NCI-H510A treated with DMSO at 0.1 percent for 48 hours (cell line): ENCODE results near the gene FASN.

Experiments
- DNase-seq: peaks from one replicate; lab custom pipeline; 2025; lab: John Stamatoyannopoulos, UW

FASN gene

DNA sequence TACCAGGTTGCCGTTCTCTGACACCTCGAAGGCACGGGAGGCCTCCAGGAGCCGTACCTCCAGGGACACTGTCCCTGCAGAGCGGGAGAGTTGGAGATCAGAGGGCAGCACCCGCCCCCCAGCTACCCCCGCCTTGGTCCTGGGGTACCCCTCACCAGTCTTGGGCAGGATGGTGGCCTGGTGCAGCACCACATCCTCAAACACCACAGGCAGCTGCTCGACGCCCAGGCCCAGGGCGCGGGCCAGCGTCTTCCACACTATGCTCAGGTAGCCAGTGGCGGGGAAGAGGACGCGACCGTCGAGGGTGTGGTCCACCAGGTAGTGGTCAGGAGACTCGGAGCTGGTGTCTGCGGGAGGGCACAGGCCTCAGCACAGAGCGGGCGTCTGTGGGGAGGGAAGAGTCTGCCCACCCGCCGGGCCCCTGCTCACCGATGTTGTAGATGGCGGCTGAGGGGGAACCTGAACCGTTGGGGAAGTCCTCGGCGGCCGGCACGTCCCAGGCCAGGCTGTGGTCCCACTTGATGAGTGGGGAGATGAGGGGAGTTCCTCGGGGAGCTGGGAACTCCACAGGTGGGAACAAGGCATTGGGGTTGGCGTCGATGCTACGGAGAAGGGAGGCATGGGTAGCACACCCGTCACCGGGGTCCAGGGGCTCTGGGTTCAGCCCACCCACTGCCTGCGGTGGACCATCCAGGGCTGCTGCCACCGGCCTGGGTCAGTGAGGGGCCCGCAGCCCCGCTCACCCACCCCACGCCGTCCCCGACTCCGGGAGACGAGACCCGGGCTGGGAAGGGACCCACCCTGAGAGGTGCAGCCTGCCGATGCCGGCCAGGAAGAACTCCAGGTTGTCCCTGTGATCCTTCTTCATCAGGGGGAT, 9.8 kb downstream of the FASN start:
- DNase-seq = no peak

DNA sequence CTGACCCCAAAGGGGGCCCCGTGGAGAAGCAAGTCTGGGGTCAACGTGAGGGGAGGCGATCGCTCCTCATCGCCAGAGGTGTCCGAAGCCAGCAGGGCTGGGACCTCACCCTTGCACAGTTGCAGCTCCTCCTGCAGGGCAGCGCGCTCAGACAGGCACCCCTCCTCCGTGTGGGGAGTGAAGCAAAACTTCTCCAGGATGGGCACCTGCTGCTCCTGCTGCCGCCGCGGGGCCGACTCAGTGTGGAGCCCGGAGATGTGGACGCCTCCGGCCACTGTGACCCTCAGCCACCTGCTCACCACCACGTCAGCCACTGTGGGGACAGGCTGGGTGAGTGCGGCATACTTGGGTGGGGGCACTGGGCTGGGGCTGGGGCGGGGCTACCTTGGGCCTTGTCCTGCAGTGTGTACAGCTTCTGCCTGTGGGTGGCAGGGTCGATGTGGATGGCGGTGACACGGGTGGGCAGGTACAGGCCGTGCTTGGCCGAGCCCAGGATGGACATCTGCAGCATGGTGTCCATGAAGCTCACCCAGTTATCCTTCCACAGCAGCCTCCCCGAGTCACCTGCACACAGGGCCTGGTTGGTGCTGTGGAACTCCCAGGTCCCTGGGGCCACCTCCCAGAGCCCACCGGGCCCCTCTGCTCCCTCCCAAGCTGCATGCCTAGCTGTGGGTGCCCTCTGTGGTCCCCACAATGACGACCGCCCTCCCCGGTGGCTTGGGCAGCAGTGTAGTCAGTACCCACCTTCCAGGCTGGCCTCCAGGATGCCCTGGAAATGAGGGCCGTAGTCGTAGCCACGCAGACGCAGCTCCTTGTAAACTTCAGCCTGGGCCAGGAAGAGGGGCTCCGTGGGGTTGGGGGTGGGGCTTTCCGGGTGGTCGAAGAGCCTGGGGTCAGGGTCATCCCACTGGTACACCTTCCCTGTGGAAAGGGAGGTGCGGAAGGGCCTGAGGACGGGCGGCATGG, 10.8 kb downstream of the FASN start:
- no peak for DNase-seq

DNA sequence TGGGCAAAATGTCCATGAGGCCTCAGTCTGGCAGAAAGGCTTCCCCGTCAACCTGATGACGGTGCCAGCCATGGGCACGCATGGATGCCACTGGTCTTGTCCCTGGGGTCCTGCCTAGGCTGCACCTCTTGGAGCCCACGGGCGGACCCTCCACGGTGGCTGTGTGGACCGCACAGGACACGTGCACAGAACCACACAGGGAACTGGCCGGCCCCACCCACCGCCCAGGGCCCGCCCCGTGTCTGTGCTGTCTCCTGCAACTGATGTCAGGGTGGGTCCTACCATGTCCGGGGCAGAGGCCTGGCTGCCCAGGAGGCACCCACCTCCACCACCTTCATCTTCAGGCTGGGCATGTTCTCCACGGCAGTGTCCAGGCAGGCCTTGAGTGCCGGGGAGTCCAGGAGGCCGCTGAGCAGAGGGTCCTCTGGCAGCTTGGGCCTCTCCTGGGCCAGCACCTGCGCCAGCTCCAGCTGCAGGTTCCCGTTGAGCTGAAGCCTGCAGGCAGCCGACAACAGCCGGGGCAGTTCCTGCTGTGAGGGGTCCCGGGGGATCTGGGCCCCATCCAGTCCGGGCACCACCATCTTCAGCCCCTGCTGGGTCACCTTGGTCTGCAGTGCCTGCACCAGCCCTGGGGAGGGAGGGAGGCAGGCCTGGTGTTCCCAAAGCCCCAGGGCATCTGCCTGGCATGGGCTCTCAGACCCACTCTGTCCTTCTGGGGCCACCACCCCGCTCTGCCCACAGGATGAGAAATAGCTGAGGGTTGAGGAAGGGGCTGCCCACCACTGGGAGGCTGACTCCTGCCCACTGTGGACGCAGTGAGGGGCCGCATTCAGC, 11.9 kb downstream of the FASN start:
- no peak for DNase-seq

DNA sequence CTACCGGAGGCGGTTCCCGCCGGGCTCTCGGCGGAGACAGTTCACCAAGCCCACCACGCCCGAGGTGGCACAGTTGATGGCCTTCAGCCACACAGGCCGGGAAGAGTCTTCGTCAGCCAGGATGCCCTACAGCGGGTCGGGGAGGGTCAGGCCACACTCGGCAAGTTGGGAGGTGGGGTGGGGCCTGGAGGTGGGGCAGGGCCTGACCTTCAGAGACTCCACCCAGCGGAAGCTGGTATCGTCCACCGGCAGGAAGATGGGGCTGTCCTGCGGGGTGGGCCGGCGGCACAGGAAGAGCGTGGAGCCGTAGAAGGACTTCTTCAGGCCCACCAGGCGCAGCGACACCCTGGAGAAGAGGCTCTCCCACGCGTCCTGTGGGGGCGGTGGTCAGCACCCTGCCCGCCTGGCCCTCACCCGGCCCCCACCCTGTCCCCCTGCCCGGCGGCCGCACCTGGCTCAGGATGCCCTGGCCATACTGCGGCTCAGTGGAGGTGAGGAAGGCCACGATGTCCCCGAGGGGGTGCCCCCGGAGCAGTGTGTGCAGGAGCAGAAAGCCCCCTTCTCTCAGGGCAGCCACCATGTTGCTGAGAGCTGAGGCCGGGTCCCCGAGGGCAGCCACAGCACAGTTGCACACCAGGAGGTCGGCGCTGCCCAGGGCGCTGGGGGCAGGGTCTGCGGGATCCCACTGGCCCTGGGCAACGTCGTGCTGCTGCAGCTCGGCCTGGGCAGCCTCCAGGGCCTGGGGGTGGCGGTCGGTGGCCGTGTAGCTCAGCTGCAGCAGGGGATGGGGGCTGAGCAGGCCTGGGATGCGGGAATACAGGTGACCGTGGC, 12.8 kb downstream of the FASN start:
- DNase-seq = no peak

DNA sequence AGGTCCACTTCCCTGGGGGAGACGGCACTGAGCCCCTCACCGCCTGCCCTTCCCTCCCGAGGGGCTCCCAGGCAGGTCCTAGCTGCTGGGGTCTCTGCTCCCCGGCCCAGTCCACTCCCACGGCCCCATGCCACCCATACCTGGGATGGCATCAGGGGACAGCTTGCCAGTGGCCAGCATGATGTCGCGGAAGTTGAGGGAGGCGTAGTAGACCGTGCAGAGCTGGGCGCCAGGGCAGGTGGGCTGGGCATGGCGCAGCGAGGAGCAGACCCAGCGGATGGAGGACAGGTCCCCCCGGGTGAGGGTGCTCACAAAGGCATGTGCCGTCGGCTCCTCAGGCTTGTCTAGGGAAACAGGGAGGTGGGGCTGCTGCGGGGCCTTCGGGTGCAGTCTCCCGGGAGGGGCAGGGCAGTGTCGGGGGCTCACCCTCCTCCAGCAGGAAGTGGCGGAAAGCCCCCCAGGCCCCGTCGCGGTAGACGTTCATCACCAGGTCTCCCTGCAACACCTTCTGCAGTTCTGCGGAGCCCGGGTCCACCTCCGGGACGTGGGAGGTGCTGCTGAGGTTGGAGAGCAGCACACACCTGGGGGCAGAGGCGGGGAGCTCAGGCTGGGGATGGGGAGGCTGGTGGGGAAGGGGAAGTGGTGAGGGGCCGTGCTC, 13.5 kb downstream of the FASN start:
- no peak for DNase-seq

DNA sequence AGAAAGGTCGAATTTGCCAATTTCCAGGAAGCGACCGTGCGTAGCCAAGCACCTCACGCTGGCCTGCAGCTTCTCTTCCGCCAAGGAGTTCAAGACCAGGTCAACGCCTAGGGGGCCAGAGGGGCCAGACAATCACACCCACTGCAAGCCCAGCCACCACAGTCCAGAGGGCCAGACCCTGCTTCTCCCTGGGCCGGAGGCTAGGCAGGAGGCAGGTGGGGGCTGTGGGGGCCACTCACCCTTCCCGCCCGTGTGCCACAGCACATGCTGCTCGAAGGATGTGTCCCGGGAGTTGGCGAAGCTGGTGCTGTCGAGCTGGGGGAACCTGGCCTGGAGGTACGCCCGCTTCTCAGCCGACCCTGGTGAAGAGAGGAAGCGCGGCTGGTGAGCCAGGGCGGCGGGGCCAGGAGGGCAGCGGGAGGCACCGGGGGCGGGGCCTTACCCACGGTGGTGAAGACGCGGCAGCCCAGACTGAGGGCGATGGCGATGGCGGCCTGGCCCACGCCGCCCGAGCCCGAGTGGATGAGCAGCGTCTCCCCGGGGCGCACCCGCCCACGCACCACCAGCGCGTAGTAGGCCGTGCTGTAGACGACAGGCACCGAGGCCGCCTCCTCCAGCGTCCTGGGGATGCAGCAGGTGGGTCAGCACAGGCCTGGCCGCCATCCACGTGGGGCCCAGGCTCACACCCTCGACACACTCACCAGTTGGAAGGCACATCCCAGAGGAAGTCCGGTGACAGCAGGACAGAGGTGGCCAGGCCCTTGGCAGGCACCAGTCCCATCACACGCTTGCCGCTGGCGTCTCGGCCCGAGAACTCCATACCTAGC, 14.3 kb downstream of the FASN start:
- DNase-seq = no peak

DNA sequence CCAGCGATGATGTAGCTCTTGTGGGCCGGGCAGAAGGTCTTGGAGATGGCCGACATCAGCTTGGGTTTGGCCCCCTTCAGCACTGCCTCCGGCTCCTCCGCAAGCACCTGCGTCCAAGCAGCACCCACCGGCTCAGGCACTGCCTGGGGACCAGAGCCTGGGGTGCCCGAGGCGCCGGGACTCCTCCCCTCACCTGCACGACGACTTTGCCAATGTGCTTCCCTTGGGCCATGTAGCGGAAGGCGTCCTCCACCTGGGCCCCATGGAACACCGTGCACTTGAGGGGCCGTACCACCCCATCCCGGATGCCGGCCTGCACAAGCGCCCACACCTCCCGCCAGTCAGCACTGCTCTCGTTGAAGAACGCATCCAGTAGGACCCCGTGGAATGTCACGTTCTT, 15.0 kb downstream of the FASN start:
- no peak for DNase-seq

DNA sequence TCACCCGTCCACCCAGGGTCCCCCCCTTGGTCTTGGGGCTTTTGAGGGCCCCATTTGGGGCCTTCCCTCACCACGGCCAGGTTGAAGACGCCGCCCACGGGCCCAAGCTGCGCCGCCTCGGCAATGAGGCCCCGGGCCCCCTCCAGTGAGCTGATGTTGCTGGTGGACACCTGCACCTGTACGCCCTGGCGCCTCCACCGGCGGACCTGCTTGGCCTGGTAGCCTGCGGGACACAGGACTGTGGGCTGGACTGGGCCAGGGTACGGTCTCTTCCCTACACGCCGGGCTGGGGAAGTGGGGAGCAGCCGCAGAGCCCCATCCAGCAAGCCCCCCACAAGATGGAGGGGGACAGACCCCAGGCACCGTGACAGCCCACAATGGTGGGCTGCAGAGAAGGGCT, 15.6 kb downstream of the FASN start:
- DNase-seq = no peak

DNA sequence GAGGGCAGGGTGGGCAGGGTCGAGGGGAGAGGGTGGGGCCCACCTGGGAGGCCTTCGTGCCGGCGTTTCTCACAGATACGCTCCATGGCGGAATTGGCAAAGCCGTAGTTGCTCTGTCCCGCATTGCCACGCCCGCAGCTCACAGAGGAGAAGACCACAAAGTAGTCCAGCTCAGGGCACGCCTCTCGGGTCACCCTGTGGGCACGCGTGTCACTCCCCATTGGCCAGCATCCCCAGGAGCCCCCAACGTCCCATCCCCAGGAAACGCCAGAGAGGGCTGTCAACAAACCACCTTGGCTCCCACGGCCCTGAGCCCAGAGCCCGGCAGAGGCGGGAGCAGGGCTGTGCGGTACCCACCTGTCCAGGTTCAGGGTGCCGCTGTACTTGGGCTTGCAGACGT, 16.1 kb downstream of the FASN start:
- no peak for DNase-seq

DNA sequence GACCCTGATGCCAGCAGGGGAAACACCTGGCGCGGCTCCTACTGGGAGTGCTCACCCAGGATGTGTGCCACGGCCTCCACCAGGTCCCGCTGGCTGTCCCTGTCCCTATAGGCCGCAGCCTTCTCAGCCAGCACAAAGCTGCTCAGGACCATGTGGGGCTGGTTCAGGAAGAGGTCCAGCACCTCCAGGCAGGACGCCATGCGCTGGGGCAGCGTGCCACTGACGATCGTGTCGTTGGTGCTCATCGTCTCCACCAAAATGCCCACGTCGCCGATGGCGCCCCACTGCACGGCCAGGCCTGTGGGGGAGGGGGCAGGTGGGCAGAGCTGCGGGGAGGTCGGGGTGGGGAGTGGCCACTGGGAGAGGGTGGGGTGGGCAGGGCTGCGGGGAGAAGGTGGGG, 16.5 kb downstream of the FASN start:
- no peak for DNase-seq

DNA sequence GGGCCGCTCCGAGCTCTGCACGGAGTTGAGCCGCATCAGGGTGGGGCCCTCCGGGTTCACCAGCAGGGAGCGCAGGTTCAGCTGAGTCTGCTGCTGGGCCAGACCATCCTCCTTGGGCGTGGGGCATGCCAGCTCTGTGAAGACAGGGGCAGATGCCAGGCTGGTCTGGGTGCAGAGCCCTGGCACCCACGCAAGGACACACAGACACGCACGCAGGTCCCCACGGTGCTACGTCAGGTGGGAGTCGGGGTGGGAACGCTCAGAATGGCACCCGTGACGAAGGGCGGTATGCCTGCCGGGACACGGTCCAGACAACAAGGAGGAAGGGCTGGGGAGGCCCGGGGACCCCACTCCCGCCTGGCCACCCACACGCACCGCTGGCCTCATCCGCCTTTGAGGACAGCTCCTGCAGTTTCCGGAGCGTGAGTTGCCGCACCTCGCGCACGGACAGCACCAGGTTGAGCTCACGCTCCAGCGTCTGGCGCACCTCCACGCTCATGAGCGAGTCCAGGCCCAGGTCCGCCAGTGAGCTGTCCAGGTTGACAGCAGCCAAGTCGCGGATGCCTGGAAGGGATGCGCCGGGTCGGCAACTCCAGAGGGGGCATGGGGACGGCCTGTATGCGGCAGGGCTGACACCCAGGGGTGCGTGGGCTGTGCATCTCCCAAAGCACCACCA, 17.1 kb downstream of the FASN start:
- no peak for DNase-seq

DNA sequence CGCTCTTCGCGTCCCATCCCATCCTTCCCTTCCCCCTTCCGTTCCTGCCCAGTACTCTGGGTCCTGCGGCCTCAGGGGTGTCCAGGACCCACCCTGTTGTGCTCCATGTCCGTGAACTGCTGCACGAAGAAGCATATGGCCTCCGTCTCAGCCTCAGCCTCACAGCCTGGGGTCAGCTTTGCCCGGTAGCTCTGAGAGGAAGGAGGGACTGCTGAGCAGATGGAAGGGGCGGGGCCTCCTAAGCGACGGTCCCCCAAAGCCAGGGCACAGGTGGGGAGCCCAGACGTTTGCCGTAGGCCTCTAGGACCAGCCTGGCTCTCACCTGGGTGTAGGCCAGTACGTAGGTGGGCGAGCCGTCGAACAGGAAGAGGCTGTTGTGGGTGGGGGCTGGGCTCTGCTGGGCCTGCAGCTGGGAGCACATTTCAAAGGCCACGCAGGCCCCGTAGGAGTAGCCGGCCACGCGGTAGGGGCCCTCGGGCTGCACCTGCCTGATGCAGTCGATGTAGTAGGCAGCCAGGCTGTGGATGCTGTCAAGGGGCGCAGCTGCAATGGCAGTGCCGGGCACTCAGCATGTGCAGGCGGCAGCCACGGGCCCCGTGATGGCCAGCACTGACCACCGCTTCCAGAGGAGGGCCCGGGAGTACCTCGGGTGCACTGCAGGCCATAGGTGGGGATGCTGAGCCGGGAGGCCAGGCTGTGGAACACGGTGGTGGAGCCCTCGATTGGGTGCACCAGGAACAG, 17.8 kb downstream of the FASN start:
- no peak for DNase-seq

DNA sequence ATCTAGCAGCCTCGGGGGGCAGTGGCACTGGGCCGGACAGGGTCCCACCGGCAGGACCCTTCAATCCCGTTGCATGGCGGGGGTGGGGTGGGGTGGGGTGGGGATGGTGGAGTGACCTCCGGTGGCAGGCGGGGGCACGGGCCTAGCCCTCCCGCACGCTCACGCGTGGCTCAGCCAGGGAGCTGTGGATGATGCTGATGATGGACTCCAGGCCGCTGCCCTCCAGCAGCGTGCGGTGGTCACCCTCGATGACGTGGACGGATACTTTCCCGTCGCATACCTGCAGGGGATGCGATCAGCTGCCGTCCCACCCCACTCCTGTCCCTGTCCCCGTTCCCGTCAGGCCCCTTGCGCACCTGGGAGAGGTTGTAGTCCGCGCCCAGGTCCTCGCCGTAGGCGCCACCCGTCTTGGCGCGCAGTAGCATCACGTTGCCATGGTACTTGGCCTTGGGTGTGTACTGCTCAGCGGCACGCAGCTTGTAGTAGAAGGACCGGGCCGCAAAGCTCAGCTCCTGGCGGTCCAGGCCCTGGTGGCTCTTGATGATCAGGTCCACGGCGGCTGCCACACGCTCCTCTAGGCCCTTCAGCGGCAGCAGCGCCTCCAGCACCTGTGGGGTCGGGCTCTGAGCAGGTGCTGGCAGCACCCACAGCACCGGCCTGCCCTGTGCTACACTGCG, 18.9 kb downstream of the FASN start:
- DNase-seq = no peak

DNA sequence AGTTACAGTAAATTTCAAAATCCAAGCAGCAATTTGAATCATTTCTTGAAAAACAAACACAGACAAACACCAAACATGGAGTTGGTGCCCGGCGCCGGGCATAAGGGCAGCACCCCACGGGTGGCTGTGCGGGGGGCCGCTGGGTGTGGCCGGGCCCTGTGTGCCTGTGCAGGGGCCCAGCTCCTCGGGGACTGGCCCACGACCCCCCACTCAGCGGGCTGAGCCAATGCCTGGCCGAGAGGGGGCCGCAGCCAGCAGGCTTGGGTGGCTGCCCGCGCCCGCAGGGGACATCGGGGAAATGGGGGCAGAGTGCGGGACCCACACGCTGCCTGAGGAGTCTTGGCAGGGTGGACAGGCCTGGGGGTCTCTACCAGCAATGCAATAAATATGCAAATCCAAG, 19.6 kb downstream of the FASN start:
- no peak for DNase-seq

DNA sequence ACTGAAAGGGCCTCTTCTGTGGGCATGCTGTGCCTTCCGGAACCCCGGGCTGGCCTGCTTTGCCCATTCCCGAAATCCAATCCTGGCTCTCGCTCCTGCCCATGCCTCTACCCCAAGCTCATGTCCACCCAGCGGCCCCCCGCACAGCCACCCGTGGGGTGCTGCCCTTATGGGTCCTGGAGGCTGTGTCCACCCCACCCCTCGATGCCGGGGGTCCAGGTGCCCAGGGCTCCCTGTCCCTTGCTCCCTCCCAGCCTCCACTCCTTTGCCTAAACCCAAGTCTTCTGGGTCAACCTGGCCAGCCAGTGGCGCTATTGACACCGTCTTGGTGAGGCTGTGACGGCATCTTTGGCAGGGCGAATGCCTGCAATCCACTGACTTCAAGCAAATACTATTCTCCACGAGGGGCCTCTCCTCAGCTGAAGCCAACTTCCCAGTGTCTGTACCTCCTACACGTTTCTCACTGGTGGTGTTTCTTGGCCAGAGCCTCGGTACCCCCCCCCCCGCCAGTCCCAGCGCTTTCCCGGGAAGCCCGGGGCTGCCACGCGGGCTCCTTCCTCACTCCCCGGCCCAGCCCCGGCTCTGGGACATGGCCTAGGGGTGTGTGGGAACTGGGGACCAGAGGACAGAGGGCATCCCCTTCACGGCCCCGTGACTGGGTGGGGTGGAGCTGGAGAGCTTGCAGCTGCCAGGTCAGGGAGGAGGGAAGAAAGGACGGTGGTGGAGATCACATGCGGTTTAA, 20.2 kb downstream of the FASN start:
- DNase-seq = no peak

DNA sequence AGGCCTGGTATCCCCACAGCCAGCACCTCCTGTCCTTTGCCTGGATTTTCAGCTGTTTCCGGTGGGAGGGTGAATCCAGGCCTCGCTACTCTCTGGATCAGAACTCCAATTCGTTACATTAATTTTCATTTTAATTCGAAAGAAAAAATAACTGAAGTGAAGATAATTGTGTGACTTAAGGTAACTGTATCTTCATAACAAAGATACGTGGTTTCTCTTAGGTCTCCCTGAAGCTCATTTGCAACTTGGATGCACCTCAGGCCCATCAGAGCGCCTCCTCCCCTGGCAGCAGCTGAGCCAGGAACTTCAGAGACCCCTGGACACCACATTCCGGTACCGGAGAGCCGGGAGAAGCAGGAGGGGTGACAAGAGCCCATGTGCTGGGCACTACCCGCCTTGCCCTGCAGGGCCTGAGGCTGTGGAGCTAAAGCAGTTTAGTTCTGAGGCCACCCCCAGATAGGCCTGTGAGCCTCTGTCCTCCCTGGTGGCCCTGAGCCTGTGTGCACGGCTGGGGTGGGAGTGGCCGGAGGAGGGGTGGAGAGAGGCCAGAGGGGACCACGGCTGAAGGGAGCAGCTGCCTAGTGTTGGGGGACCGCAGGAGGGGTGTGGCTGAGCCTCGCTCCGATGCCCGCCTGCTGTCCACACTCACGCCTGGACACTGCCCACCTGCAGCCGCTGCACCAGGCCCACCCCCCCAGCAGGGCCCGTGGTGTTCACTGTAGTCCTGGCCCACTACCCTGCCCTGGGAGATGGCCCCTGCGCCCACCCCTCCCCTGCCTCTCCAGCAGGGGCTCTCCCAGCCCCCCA, 21.0 kb downstream of the FASN start:
- DNase-seq = no peak
